Neural progenitor cell (in vitro differentiated cells): ENCODE measurements around the gene MAGI2.

Experiments
- CTCF ChIP-seq: fragments of 200-600 bp; sonication (generic); IDR thresholded peaks from 2 replicates; pipeline ENCODE4 v1.5.1; 2017; ENCODE audit warnings: antibody characterized with exemption, mild to moderate bottlenecking
- EZH2 ChIP-seq: fragments of 200-600 bp; sonication (generic); IDR thresholded peaks from 2 replicates; pipeline ENCODE4 v1.6.1; 2017; ENCODE audit warnings: antibody characterized with exemption, mild to moderate bottlenecking, moderate library complexity
- EZH2phosphoT487 ChIP-seq: fragments of 200-600 bp; sonication (generic); IDR thresholded peaks from 2 replicates; pipeline ENCODE4 v1.6.1; 2017; ENCODE audit warnings: antibody characterized with exemption

DNA sequence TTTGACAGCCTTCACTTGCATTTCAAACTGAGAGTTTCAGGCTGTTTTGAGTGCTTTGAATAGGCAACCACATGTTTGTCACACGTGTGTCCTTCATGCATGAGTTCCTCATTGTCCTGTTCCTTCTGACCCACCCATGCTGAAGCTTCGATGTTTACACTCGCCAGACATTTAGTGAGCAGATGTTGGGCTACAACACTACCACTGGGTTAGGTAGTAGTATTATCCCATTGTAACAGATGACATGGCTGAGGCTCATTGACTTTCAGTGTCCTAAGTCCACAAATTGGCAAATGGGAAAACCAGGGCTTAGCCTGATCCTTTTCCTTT is 1198.8 kb downstream of the MAGI2 start:
- no peak for TF ChIP-seq CTCF
- TF ChIP-seq EZH2phosphoT487, result no peak
- no peak for TF ChIP-seq EZH2
